GM10847 (cell line): ENCODE results near the gene AGPAT3.

Source experiments
- POLR2A ChIP-seq: IDR thresholded peaks from 2 replicates; pipeline ENCODE4 v1.6.1; 2011; ENCODE audit not compliant: insufficient read length; ENCODE audit errors: extremely low read depth

AGPAT3 gene

GRCh38 chr21:43916691-43917514 lies 51.9 kb downstream of the AGPAT3 start:
- TF ChIP-seq POLR2A = no peak

- TF ChIP-seq POLR2A = no peak
Measured at GRCh38 chr21:43917515-43918384, 52.7 kb downstream of the AGPAT3 start.

GRCh38 chr21:43918385-43918947 lies 53.4 kb downstream of the AGPAT3 start:
- TF ChIP-seq POLR2A = no peak

- no peak for TF ChIP-seq POLR2A
Measured at GRCh38 chr21:43919283-43919682, 54.3 kb downstream of the AGPAT3 start.

GRCh38 chr21:43919871-43920801 lies 55.1 kb downstream of the AGPAT3 start:
- no peak for TF ChIP-seq POLR2A

- no peak for TF ChIP-seq POLR2A
Measured at GRCh38 chr21:43921571-43921978, 56.6 kb downstream of the AGPAT3 start.

- TF ChIP-seq POLR2A = no peak
Measured at GRCh38 chr21:43921979-43922945, 57.2 kb downstream of the AGPAT3 start.

- no peak for TF ChIP-seq POLR2A
Measured at GRCh38 chr21:43922949-43923348, 57.9 kb downstream of the AGPAT3 start.

- no peak for TF ChIP-seq POLR2A
Measured at GRCh38 chr21:43923391-43923790, 58.4 kb downstream of the AGPAT3 start.

GRCh38 chr21:43924421-43925095 lies 59.5 kb downstream of the AGPAT3 start:
- TF ChIP-seq POLR2A = no peak

- TF ChIP-seq POLR2A = no peak
Measured at GRCh38 chr21:43925096-43925481, 60.1 kb downstream of the AGPAT3 start.

- no peak for TF ChIP-seq POLR2A
Measured at GRCh38 chr21:43925609-43926008, 60.6 kb downstream of the AGPAT3 start.

- TF ChIP-seq POLR2A = no peak
Measured at GRCh38 chr21:43926196-43926595, 61.2 kb downstream of the AGPAT3 start.

GRCh38 chr21:43927591-43928221 lies 62.7 kb downstream of the AGPAT3 start:
- TF ChIP-seq POLR2A = no peak
